Memory B cell (primary cell): Measurements from ENCODE around the gene RGS7BP.

Experiments
- ATAC-seq: fragments of 150-1000 bp; cut with Tn5 transposase; 2 replicates; pipeline ENCODE4 v1.10.0; 2021; ENCODE audit warnings: low read depth, mild to moderate bottlenecking, moderate library complexity
- DNase-seq, 2 donors: peaks; one replicate each; pipeline ENCODE4 v3.0.0; 2022; ENCODE audit warnings: low spot score in 2 of 2
- H3K27ac Mint-ChIP-seq: one replicate; pipeline ENCODE4 v1.8.0; 2022; ENCODE audit warnings: mild to moderate bottlenecking, moderate library complexity, mixed read lengths
- H3K27me3 Mint-ChIP-seq: one replicate; pipeline ENCODE4 v1.8.0; 2022; ENCODE audit warnings: mixed read lengths
- H3K36me3 Mint-ChIP-seq: one replicate; pipeline ENCODE4 v1.8.0; 2022; ENCODE audit warnings: mild to moderate bottlenecking, mixed read lengths
- H3K4me1 Mint-ChIP-seq: one replicate; pipeline ENCODE4 v1.8.0; 2022; ENCODE audit warnings: mixed read lengths
- H3K4me3 Mint-ChIP-seq: one replicate; pipeline ENCODE4 v1.8.0; 2022; ENCODE audit warnings: mild to moderate bottlenecking, moderate library complexity, mixed read lengths
- H3K9me3 Mint-ChIP-seq: one replicate; pipeline ENCODE4 v1.8.0; 2022; ENCODE audit warnings: mixed read lengths

The RGS7BP gene

GRCh38 chr5:64505769-64506566 lies at the start of gene RGS7BP:
Gene RGS7BP (plus strand): TSS chr5:64506015. CDS start chr5:64506625, 610 bp downstream.
- DNase-seq (no peak), ATAC-seq (no peak)
- H3K36me3 Mint-ChIP-seq = peaks cover 4% of the 10 kb centered on the region
- peak within 1 kb of the TSS; percentile 39 for H3K4me3 Mint-ChIP-seq
- peaks cover 2% of the 10 kb centered on the region for H3K9me3 Mint-ChIP-seq
- no peak within 1 kb of the TSS for H3K27ac Mint-ChIP-seq
- H3K4me1 Mint-ChIP-seq = peaks cover 5% of the 10 kb centered on the region
- H3K27me3 Mint-ChIP-seq = peaks cover 12% of the 10 kb centered on the region

- DNase-seq = no peak
- no peak overlapping the region for H3K4me3 Mint-ChIP-seq
These were observed 48.0 kb upstream of the RGS7BP start for GRCh38 chr5:64457846-64458245.

GRCh38 chr5:64458948-64459347 lies 46.9 kb upstream of the RGS7BP start:
- Mint-ChIP-seq H3K4me1 (no peaks in the 10 kb centered on the region), H3K27me3 (no peaks in the 10 kb centered on the region), H3K27ac (no peak overlapping the region), H3K9me3 (peaks cover 8% of the 10 kb centered on the region), H3K36me3 (no peaks in the 10 kb centered on the region), H3K4me3 (no peak overlapping the region)
- DNase-seq (no peak), ATAC-seq (no peak)

More at GRCh38 chr5:64457846-64458245, 48.0 kb upstream of the RGS7BP start:
- Mint-ChIP-seq H3K9me3 (peaks cover 8% of the 10 kb centered on the region), H3K27me3 (no peaks in the 10 kb centered on the region), H3K27ac (no peak overlapping the region), H3K4me1 (no peaks in the 10 kb centered on the region), H3K36me3 (no peaks in the 10 kb centered on the region)
- ATAC-seq = no peak

- ATAC-seq (no peak), DNase-seq (no peak)
- Mint-ChIP-seq H3K4me1 (no peaks in the 10 kb centered on the region), H3K27ac (no peak overlapping the region), H3K4me3 (no peak overlapping the region), H3K27me3 (no peaks in the 10 kb centered on the region), H3K36me3 (no peaks in the 10 kb centered on the region), H3K9me3 (peaks cover 7% of the 10 kb centered on the region)
These were observed 43.4 kb upstream of the RGS7BP start for GRCh38 chr5:64462391-64462790.

GRCh38 chr5:64486163-64486562 lies 19.7 kb upstream of the RGS7BP start:
- ATAC-seq = no peak
- Mint-ChIP-seq H3K36me3 (no peaks in the 10 kb centered on the region), H3K4me3 (no peak overlapping the region), H3K9me3 (peaks cover 11% of the 10 kb centered on the region), H3K27me3 (no peaks in the 10 kb centered on the region), H3K4me1 (no peaks in the 10 kb centered on the region), H3K27ac (no peak overlapping the region)
- no peak for DNase-seq

GRCh38 chr5:64487283-64487682 lies 18.5 kb upstream of the RGS7BP start:
- no peak overlapping the region for H3K4me3 Mint-ChIP-seq
- H3K27ac Mint-ChIP-seq = no peak overlapping the region
- H3K27me3 Mint-ChIP-seq = no peaks in the 10 kb centered on the region
- no peaks in the 10 kb centered on the region for H3K36me3 Mint-ChIP-seq
- ATAC-seq (no peak), DNase-seq (no peak)
- no peaks in the 10 kb centered on the region for H3K4me1 Mint-ChIP-seq
- peaks cover 11% of the 10 kb centered on the region for H3K9me3 Mint-ChIP-seq

- no peak overlapping the region for H3K4me3 Mint-ChIP-seq
- H3K27me3 Mint-ChIP-seq = no peaks in the 10 kb centered on the region
- H3K4me1 Mint-ChIP-seq = no peaks in the 10 kb centered on the region
- no peak overlapping the region for H3K27ac Mint-ChIP-seq
- H3K9me3 Mint-ChIP-seq = peaks cover 8% of the 10 kb centered on the region
- ATAC-seq (no peak), DNase-seq (no peak)
- H3K36me3 Mint-ChIP-seq = no peaks in the 10 kb centered on the region
These were observed 16.0 kb upstream of the RGS7BP start for GRCh38 chr5:64489857-64490256.

- DNase-seq (no peak), ATAC-seq (no peak)
- Mint-ChIP-seq H3K9me3 (no peaks in the 10 kb centered on the region), H3K27me3 (peaks cover 4% of the 10 kb centered on the region), H3K4me3 (no peak overlapping the region), H3K4me1 (no peaks in the 10 kb centered on the region), H3K27ac (no peak overlapping the region), H3K36me3 (no peaks in the 10 kb centered on the region)
These were observed 8.4 kb upstream of the RGS7BP start for GRCh38 chr5:64497386-64497785.

- H3K9me3 Mint-ChIP-seq = peaks cover 2% of the 10 kb centered on the region
- DNase-seq = no peak
These were observed 3.6 kb upstream of the RGS7BP start for GRCh38 chr5:64502196-64502595.

GRCh38 chr5:64506567-64507263 lies 900 bp downstream of the RGS7BP start:
- Mint-ChIP-seq H3K9me3 (peaks cover 2% of the 10 kb centered on the region), H3K36me3 (peaks cover 4% of the 10 kb centered on the region), H3K4me3 (no peak overlapping the region), H3K27ac (no peak overlapping the region), H3K4me1 (peaks cover 5% of the 10 kb centered on the region), H3K27me3 (peaks cover 13% of the 10 kb centered on the region)
- DNase-seq (no peak), ATAC-seq (no peak)

More at GRCh38 chr5:64502196-64502595, 3.6 kb upstream of the RGS7BP start:
- Mint-ChIP-seq H3K36me3 (peaks cover 4% of the 10 kb centered on the region), H3K27me3 (peaks cover 14% of the 10 kb centered on the region), H3K4me1 (peaks cover 5% of the 10 kb centered on the region), H3K27ac (no peak overlapping the region), H3K4me3 (no peak overlapping the region)
- ATAC-seq = no peak

GRCh38 chr5:64507264-64507605 lies 1.4 kb downstream of the RGS7BP start:
- Mint-ChIP-seq H3K36me3 (peaks cover 4% of the 10 kb centered on the region), H3K27me3 (peaks cover 14% of the 10 kb centered on the region), H3K27ac (no peak overlapping the region), H3K4me3 (no peak overlapping the region), H3K4me1 (peaks cover 5% of the 10 kb centered on the region), H3K9me3 (peaks cover 2% of the 10 kb centered on the region)
- no peak for DNase-seq
- no peak for ATAC-seq

GRCh38 chr5:64509828-64510227 lies 4.0 kb downstream of the RGS7BP start:
- peaks cover 2% of the 10 kb centered on the region for H3K36me3 Mint-ChIP-seq
- no peak for ATAC-seq
- peaks cover 8% of the 10 kb centered on the region for H3K4me1 Mint-ChIP-seq
- no peak overlapping the region for H3K27ac Mint-ChIP-seq
- H3K9me3 Mint-ChIP-seq = peaks cover 2% of the 10 kb centered on the region
- peaks cover 13% of the 10 kb centered on the region for H3K27me3 Mint-ChIP-seq
- H3K4me3 Mint-ChIP-seq = no peak overlapping the region
- no peak for DNase-seq

- Mint-ChIP-seq H3K9me3 (peaks cover 2% of the 10 kb centered on the region), H3K27ac (no peak overlapping the region), H3K4me3 (no peak overlapping the region), H3K4me1 (peaks cover 3% of the 10 kb centered on the region), H3K36me3 (no peaks in the 10 kb centered on the region), H3K27me3 (peaks cover 8% of the 10 kb centered on the region)
- no peak for ATAC-seq
- no peak for DNase-seq
These were observed 7.7 kb downstream of the RGS7BP start for GRCh38 chr5:64513492-64513891.

GRCh38 chr5:64514612-64515011 lies 8.8 kb downstream of the RGS7BP start:
- H3K27ac Mint-ChIP-seq = no peak overlapping the region
- H3K27me3 Mint-ChIP-seq = peaks cover 8% of the 10 kb centered on the region
- no peak for DNase-seq
- H3K36me3 Mint-ChIP-seq = no peaks in the 10 kb centered on the region
- H3K9me3 Mint-ChIP-seq = peaks cover 2% of the 10 kb centered on the region
- no peak for ATAC-seq
- H3K4me1 Mint-ChIP-seq = peaks cover 3% of the 10 kb centered on the region
- H3K4me3 Mint-ChIP-seq = no peak overlapping the region
